K562 (cell line): ENCODE measurements around the gene ZBTB48. TPM values are rescaled to one million over a fixed set of nuclear protein-coding genes. Genes with fewer than 3 reads are reported as not detected.

Experiments
- BCLAF1 ChIP-seq, 2 experiments: fragments of 450-650 bp in 1 of 2; IDR thresholded peaks; 2 replicates each; pipeline ENCODE4 v1.6.1; 2011 to 2017; ENCODE audit warnings: low read depth in 2 of 2, antibody characterized with exemption in 1 of 2, borderline replicate concordance in 1 of 2, low read length in 1 of 2, mild to moderate bottlenecking in 1 of 2, mixed read lengths in 1 of 2; ENCODE audit not compliant: control insufficient read depth in 1 of 2
- CBFA2T2 ChIP-seq: fragments of 450-650 bp; conservative IDR thresholded peaks from 2 replicates; pipeline ENCODE4 v1.6.1; 2017; ENCODE audit warnings: mild to moderate bottlenecking
- CCNT2 ChIP-seq: IDR thresholded peaks from 2 replicates; pipeline ENCODE4 v1.6.1; 2011; ENCODE audit warnings: borderline replicate concordance, low read depth, mild to moderate bottlenecking, moderate library complexity, mixed read lengths, low read length; ENCODE audit not compliant: insufficient read length; ENCODE audit errors: extremely low read depth
- FOXP1 ChIP-seq: sonication (generic); formaldehyde crosslinking; IDR thresholded peaks from 2 replicates; pipeline ENCODE4 v1.8.0; 2022; ENCODE audit warnings: mild to moderate bottlenecking, missing genetic modification reagents
- GABPB1 ChIP-seq: sonication (generic); formaldehyde crosslinking; IDR thresholded peaks from 2 replicates; pipeline ENCODE4 v1.8.0; 2022; ENCODE audit warnings: mild to moderate bottlenecking, missing genetic modification reagents
- HDAC1 ChIP-seq, 2 experiments: fragments of 450-650 bp; IDR thresholded peaks; 2 replicates each; pipeline ENCODE4 v1.6.1; 2016 to 2017; ENCODE audit warnings: inconsistent platforms in 1 of 2, mild to moderate bottlenecking in 1 of 2, moderate library complexity in 1 of 2
- NKRF ChIP-seq: fragments of 450-650 bp; IDR thresholded peaks from 2 replicates; pipeline ENCODE4 v1.6.1; 2016; ENCODE audit warnings: borderline replicate concordance
- POLR2B ChIP-seq: fragments of 450-650 bp; IDR thresholded peaks from 2 replicates; pipeline ENCODE4 v1.6.1; 2018; ENCODE audit warnings: low read depth; ENCODE audit not compliant: partially characterized antibody
- PREB ChIP-seq: sonication (generic); formaldehyde crosslinking; IDR thresholded peaks from 2 replicates; pipeline ENCODE4 v1.8.1; 2023; ENCODE audit warnings: mild to moderate bottlenecking, missing genetic modification reagents
- SAFB ChIP-seq: fragments of 200-400 bp; formaldehyde crosslinking; IDR thresholded peaks from 2 replicates; pipeline ENCODE4 v1.6.1; 2017; ENCODE audit warnings: low read depth, low read length, borderline replicate concordance
- SMAD1 ChIP-seq: fragments of 150-350 bp; IDR thresholded peaks from 2 replicates; pipeline ENCODE4 v1.6.1; 2014; ENCODE audit warnings: low read length, low read depth; ENCODE audit not compliant: partially characterized antibody
- SP1 ChIP-seq: sonication (generic); formaldehyde crosslinking; IDR thresholded peaks from 2 replicates; pipeline ENCODE4 v1.8.1; 2022; ENCODE audit warnings: mild to moderate bottlenecking, missing genetic modification reagents
- SRSF7 ChIP-seq: fragments of 200-400 bp; formaldehyde crosslinking; optimal IDR thresholded peaks from 2 replicates; pipeline ENCODE3; 2017; ENCODE audit warnings: mild to moderate bottlenecking, low read depth, low read length
- STAT5B ChIP-seq: fragments of 250-450 bp; sonication (Bioruptor Pico); IDR thresholded peaks from 2 replicates; pipeline ENCODE4 v1.8.0; 2021; ENCODE audit warnings: mild to moderate bottlenecking, inconsistent platforms
- TCF7 ChIP-seq: sonication (generic); IDR thresholded peaks from 2 replicates; pipeline ENCODE4 v1.6.1; 2016; ENCODE audit warnings: antibody characterized with exemption, borderline replicate concordance
- ZBED1 ChIP-seq: IDR thresholded peaks from 2 replicates; pipeline ENCODE4 v1.6.1; 2014
- ZBTB17 ChIP-seq: fragments of 450-650 bp; formaldehyde crosslinking; IDR thresholded peaks from 2 replicates; pipeline ENCODE4 v1.4.0; 2020; ENCODE audit warnings: mild to moderate bottlenecking
- ZBTB7A ChIP-seq: IDR thresholded peaks from 2 replicates; pipeline ENCODE4 v1.6.1; 2011; ENCODE audit warnings: low read depth, mild to moderate bottlenecking, low read length, moderate library complexity, borderline replicate concordance; ENCODE audit not compliant: control insufficient read depth
- ZKSCAN1 ChIP-seq: fragments of 150-350 bp; IDR thresholded peaks from 2 replicates; pipeline ENCODE4 v1.6.1; 2016; ENCODE audit warnings: low read depth, low read length
- ZNF431 ChIP-seq: sonication (generic); formaldehyde crosslinking; IDR thresholded peaks from 2 replicates; pipeline ENCODE4 v1.8.0; 2022; ENCODE audit warnings: mild to moderate bottlenecking, missing genetic modification reagents
- polyA plus RNA-seq, 8 experiments: library from polyadenylated mRNA; depleted of rRNA in 4 of 8; stranded (reverse) in 5 of 8; unstranded in 3 of 8; fragments of >200 nt; fragmentation: Nextera tagmentation in 2 of 8; fragmentation: Illumina TruSeq in 1 of 8; extraction: Ambion mirVana in 2 of 8; extraction: Trizol in 1 of 8; gene quantifications; 2 replicates each; pipeline versions ENCODE4 v1.2.1 to v1.2.3, GENCODE V29; 2011 to 2014; ENCODE audit warnings: inconsistent platforms in 1 of 8, missing spikeins in 1 of 8
- total RNA-seq, 7 experiments: library from RNA; depleted of rRNA in 6 of 7; stranded (reverse); fragments of >200 nt in 6 of 7; fragmentation: Illumina TruSeq in 2 of 7; extraction: Trizol in 2 of 7; gene quantifications; 2 replicates each; pipeline versions ENCODE4 v1.2.1 to v1.2.3, GENCODE V29; 2011 to 2021; ENCODE audit warnings: low replicate concordance in 1 of 7

The ZBTB48 gene
- total and polyA plus RNA-seq, 9 of the 15 experiments (the other 6 are each of a cell fraction or from before 2014, with no cell fraction given), result 1.9 to 66.9 (median 29.5) TPM

GRCh38 chr1:6554031-6554906, 25.5 kb upstream of the ZBTB48 start, which contains the start of gene NOL9 (continued):
- TF ChIP-seq ZBTB7A (peak; percentile 92), HDAC1 (IDR thresholded peaks at IDR 0.05) (peak in 1 of 2 experiments; percentile 77; a peak in 2 of 4 replicates), NKRF (0 out of 2 replicates have a peak, but pooled peaks have one; percentile 65), SMAD1 (peak; percentile 66), ZBED1 (peak; percentile 43; the same call in 1 of the 2 replicates), ZBTB17 (0 out of 2 replicates have a peak, but pooled peaks have one; percentile 49), GABPB1 (peak; percentile 80; the same call in 1 of the 2 replicates), SRSF7 (no peak), PREB (CRISPR knock-in tag) (peak; percentile 94; the same call in 1 of the 2 replicates), SAFB (peak; percentile 66; the same call in 1 of the 2 replicates), CCNT2 (peak; percentile 69), TCF7 (no peak; the same call in 1 of the 2 replicates), FOXP1 (CRISPR knock-in tag) (peak; percentile 93), STAT5B (no peak), POLR2B (peak; percentile 34), ZKSCAN1 (peak; percentile 56; the same call in 1 of the 2 replicates), ZNF431 (CRISPR knock-in tag) (peak; percentile 67; the same call in 1 of the 2 replicates), BCLAF1 (IDR thresholded peaks at IDR 0.05; ENCODE audit: borderline replicate concordance in 1 of 2, control insufficient read depth in 1 of 2, low read depth in 2 of 2, low read length in 1 of 2) (0 out of 4 replicates have a peak, but pooled peaks of 1 of the 2 experiments have one; percentile 48), CBFA2T2 (no peak; the same call in 1 of the 2 replicates), SP1 (peak; percentile 83)
